Jurkat, Clone E6-1 (cell line): ENCODE measurements around the gene UBE2S.

Source experiments
- DNase-seq: peaks from one replicate; pipeline ENCODE4 v3.0.0-alpha.2; 2011; ENCODE audit warnings: low read depth, low spot score
- H3K4me3 ChIP-seq: 2 replicates; pipeline ENCODE4 v1.5.1; 2011; ENCODE audit warnings: mild to moderate bottlenecking, low read length, control low read depth, moderate library complexity

Gene UBE2S

GRCh38 chr19:55387736-55388497 lies 19.7 kb downstream of the UBE2S start:
- peak overlapping the region; percentile 99; the same call in 1 of the 2 replicates for H3K4me3 ChIP-seq
- DNase-seq, result no peak

- peak overlapping the region; percentile 99 for H3K4me3 ChIP-seq
- no peak for DNase-seq
Measured at GRCh38 chr19:55386493-55386971, 21.1 kb downstream of the UBE2S start.

- DNase-seq, result peak; percentile 98
- peak within 1 kb of the TSS; percentile 99 for H3K4me3 ChIP-seq
Measured at GRCh38 chr19:55385724-55386492, 21.7 kb downstream of the UBE2S start, which contains the start of gene RPL28. TSS of gene RPL28 (plus strand) at chr19:55385932. CDS start at chr19:55386358, 426 bp downstream.

- peak overlapping the region; percentile 99 for H3K4me3 ChIP-seq
- DNase-seq, result peak; percentile 97
Measured at GRCh38 chr19:55384920-55385723, 22.5 kb downstream of the UBE2S start.

- peak within 1 kb of the TSS; percentile 99 for H3K4me3 ChIP-seq
- DNase-seq, result peak; percentile 35
Measured at GRCh38 chr19:55384131-55384919, 23.3 kb downstream of the UBE2S start, which contains the start of gene TMEM238. TSS of gene TMEM238 (minus strand) at chr19:55384292. CDS start at chr19:55384259, 33 bp downstream.

GRCh38 chr19:55383279-55384130 lies 24.1 kb downstream of the UBE2S start:
- peak overlapping the region; percentile 99 for H3K4me3 ChIP-seq
- DNase-seq, result no peak

- no peak for DNase-seq
- no peak overlapping the region; the same call in 1 of the 2 replicates for H3K4me3 ChIP-seq
Measured at GRCh38 chr19:55382522-55383054, 25.0 kb downstream of the UBE2S start.

- H3K4me3 ChIP-seq, result no peak overlapping the region
Measured at GRCh38 chr19:55382013-55382412, 25.6 kb downstream of the UBE2S start.

GRCh38 chr19:55379174-55379573 lies 28.4 kb downstream of the UBE2S start:
- no peak for DNase-seq
- no peak overlapping the region for H3K4me3 ChIP-seq

More at GRCh38 chr19:55382013-55382412, 25.6 kb downstream of the UBE2S start:
- no peak for DNase-seq

- H3K4me3 ChIP-seq, result no peak overlapping the region
- DNase-seq, result no peak
Measured at GRCh38 chr19:55377356-55378131, 30.0 kb downstream of the UBE2S start.

GRCh38 chr19:55376241-55376933 lies 31.2 kb downstream of the UBE2S start, which contains the start of gene TMEM190:
TSS of gene TMEM190 (plus strand) at chr19:55376826. CDS start at chr19:55376854, 28 bp downstream.
- DNase-seq, result no peak
- no peak within 1 kb of the TSS for H3K4me3 ChIP-seq

- DNase-seq, result no peak
- H3K4me3 ChIP-seq, result no peak overlapping the region
Measured at GRCh38 chr19:55373993-55374757, 33.4 kb downstream of the UBE2S start.

- H3K4me3 ChIP-seq, result no peak overlapping the region
- no peak for DNase-seq
Measured at GRCh38 chr19:55373306-55373992, 34.1 kb downstream of the UBE2S start.

- no peak for DNase-seq
- no peak overlapping the region for H3K4me3 ChIP-seq
Measured at GRCh38 chr19:55372316-55373081, 35.1 kb downstream of the UBE2S start.
